ENCODE measurements around the gene MYMX.

MYMX gene

GRCh38 chr6:44257025-44257752 is 40.5 kb downstream of the MYMX start, which contains the start of gene SLC35B2:
Gene SLC35B2 (minus strand): TSS chr6:44257528. CDS start chr6:44257410, 118 bp downstream.
- Histone ChIP-seq H3K36me3 (ENCODE audit: insufficient read depth, low read length) (peaks cover 65% of the 10 kb centered on the region), H4K20me1 (ENCODE audit: insufficient read depth, low read length) (peaks cover 22% of the 10 kb centered on the region; the same call in 1 of the 2 replicates), H3K9me3 (ENCODE audit: insufficient read depth, low read length, severe bottlenecking) (no peaks in the 10 kb centered on the region), H3K79me2 (ENCODE audit: insufficient read depth, low read length) (peaks cover 14% of the 10 kb centered on the region), H3K4me3 (ENCODE audit: low read depth in 1 of 2, low read length in 2 of 2) (peak within 1 kb of the TSS; percentile 90 to 96), H3K27ac (ENCODE audit: low read length) (peak within 1 kb of the TSS; percentile 81), H3K27me3 (ENCODE audit: insufficient read depth, low read length, poor library complexity) (no peaks in the 10 kb centered on the region), H3K4me2 (ENCODE audit: insufficient read depth, low read length) (peak within 1 kb of the TSS; percentile 92), H3K4me1 (ENCODE audit: insufficient read depth, low read length) (peaks cover 35% of the 10 kb centered on the region), H3K9ac (ENCODE audit: low read depth, low read length) (peak within 1 kb of the TSS; percentile 88), H2AFZ (ENCODE audit: low read depth, low read length) (peak within 1 kb of the TSS; percentile 81)
- peak; percentile 73 for DNase-seq
- ATAC-seq (ENCODE audit: insufficient read depth, low read depth): peak; percentile 71
- TF ChIP-seq EZH2 (IDR thresholded peaks at IDR 0.05; ENCODE audit: borderline replicate concordance, low read depth, low read length, severe bottlenecking): no peak
- TF ChIP-seq, protein P1, sequence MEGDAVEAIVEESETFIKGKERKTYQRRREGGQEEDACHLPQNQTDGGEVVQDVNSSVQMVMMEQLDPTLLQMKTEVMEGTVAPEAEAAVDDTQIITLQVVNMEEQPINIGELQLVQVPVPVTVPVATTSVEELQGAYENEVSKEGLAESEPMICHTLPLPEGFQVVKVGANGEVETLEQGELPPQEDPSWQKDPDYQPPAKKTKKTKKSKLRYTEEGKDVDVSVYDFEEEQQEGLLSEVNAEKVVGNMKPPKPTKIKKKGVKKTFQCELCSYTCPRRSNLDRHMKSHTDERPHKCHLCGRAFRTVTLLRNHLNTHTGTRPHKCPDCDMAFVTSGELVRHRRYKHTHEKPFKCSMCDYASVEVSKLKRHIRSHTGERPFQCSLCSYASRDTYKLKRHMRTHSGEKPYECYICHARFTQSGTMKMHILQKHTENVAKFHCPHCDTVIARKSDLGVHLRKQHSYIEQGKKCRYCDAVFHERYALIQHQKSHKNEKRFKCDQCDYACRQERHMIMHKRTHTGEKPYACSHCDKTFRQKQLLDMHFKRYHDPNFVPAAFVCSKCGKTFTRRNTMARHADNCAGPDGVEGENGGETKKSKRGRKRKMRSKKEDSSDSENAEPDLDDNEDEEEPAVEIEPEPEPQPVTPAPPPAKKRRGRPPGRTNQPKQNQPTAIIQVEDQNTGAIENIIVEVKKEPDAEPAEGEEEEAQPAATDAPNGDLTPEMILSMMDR (IDR thresholded peaks at IDR 0.05; ENCODE audit: borderline replicate concordance, extremely low read depth, low read length, poor library complexity, severe bottlenecking): peak; percentile 84

GRCh38 chr6:44257753-44258324 is 41.1 kb downstream of the MYMX start:
- DNase-seq: no peak
- Histone ChIP-seq H3K4me2 (ENCODE audit: insufficient read depth, low read length) (peak overlapping the region; percentile 92), H3K79me2 (ENCODE audit: insufficient read depth, low read length) (peaks cover 15% of the 10 kb centered on the region), H2AFZ (ENCODE audit: low read depth, low read length) (peak overlapping the region; percentile 81), H3K36me3 (ENCODE audit: insufficient read depth, low read length) (peaks cover 67% of the 10 kb centered on the region), H3K27me3 (ENCODE audit: insufficient read depth, low read length, poor library complexity) (no peaks in the 10 kb centered on the region), H3K27ac (ENCODE audit: low read length) (peak overlapping the region; percentile 81), H4K20me1 (ENCODE audit: insufficient read depth, low read length) (peaks cover 22% of the 10 kb centered on the region), H3K4me1 (ENCODE audit: insufficient read depth, low read length) (peaks cover 40% of the 10 kb centered on the region), H3K4me3 (ENCODE audit: low read depth in 1 of 2, low read length in 2 of 2) (peak overlapping the region in 1 of 2 experiments; percentile 96; a peak in 2 of 4 replicates), H3K9ac (ENCODE audit: low read depth, low read length) (peak overlapping the region; percentile 88), H3K9me3 (ENCODE audit: insufficient read depth, low read length, severe bottlenecking) (no peaks in the 10 kb centered on the region)
- ATAC-seq (ENCODE audit: insufficient read depth, low read depth): no peak; the same call in 2 of the 3 replicates
- TF ChIP-seq EZH2 (IDR thresholded peaks at IDR 0.05; ENCODE audit: borderline replicate concordance, low read depth, low read length, severe bottlenecking): no peak
- TF ChIP-seq, protein P1 (IDR thresholded peaks at IDR 0.05; ENCODE audit: borderline replicate concordance, extremely low read depth, low read length, poor library complexity, severe bottlenecking): no peak

DNA sequence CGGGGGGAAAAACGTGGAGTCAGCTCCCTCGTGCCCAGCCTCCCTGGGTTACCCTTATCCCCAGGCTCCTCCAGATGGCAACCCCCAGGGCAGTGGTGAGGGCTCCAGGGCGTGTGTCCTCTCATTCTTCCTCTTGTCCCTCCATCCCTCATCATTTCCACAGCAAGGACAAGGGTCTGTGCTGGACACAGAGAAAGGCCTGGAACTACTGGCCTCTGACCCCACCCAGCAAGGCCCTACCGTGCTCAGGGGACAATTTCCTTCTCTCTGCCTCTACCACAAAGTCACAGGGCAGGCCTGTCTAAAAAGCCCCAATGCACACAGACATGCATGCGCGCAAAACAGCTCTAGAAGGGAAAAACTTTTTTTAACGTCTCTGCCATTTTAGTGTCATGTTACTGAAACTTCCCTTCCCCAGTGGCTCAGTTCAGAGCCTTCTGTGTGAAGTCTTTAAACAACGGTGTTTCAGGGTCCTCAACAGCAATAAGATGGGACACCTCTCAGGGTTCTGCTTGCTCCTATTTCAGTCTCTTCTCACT is 41.7 kb downstream of the MYMX start:
- ATAC-seq (ENCODE audit: insufficient read depth, low read depth) (no peak), DNase-seq (no peak)
- Histone ChIP-seq H3K9ac (ENCODE audit: low read depth, low read length) (no peak overlapping the region), H3K4me3 (ENCODE audit: low read depth in 1 of 2, low read length in 2 of 2) (no peak overlapping the region), H3K27ac (ENCODE audit: low read length) (no peak overlapping the region), H3K79me2 (ENCODE audit: insufficient read depth, low read length) (peaks cover 19% of the 10 kb centered on the region), H2AFZ (ENCODE audit: low read depth, low read length) (no peak overlapping the region), H3K4me1 (ENCODE audit: insufficient read depth, low read length) (peaks cover 46% of the 10 kb centered on the region), H3K4me2 (ENCODE audit: insufficient read depth, low read length) (peak overlapping the region; percentile 92), H4K20me1 (ENCODE audit: insufficient read depth, low read length) (peaks cover 19% of the 10 kb centered on the region), H3K9me3 (ENCODE audit: insufficient read depth, low read length, severe bottlenecking) (no peaks in the 10 kb centered on the region), H3K36me3 (ENCODE audit: insufficient read depth, low read length) (peaks cover 64% of the 10 kb centered on the region), H3K27me3 (ENCODE audit: insufficient read depth, low read length, poor library complexity) (no peaks in the 10 kb centered on the region)
- no peak for TF ChIP-seq EZH2 (IDR thresholded peaks at IDR 0.05; ENCODE audit: borderline replicate concordance, low read depth, low read length, severe bottlenecking)
- TF ChIP-seq, protein P1 (IDR thresholded peaks at IDR 0.05; ENCODE audit: borderline replicate concordance, extremely low read depth, low read length, poor library complexity, severe bottlenecking): no peak

Measured in DND-41 (cell line).